CD8-positive, alpha-beta memory T cell (primary cell): ENCODE data around the gene TSPAN13. TPM values are rescaled to one million over a fixed set of nuclear protein-coding genes. Genes with fewer than 3 reads are reported as not detected.

ENCODE experiments used
- CTCF ChIA-PET: fragments of 350-600 bp; sonication (Branson Sonifier 250); formaldehyde crosslinking; loops from one replicate; lab custom pipeline; 2021; ENCODE audit warnings: antibody characterized with exemption; lab: Charles Lee
- POLR2A ChIA-PET: fragments of 350-600 bp; sonication (Branson Sonifier 250); formaldehyde crosslinking; loops from one replicate; lab custom pipeline; 2021; ENCODE audit warnings: antibody characterized with exemption; lab: Charles Lee
- DNase-seq, 5 donors: peaks; one replicate each; pipeline versions ENCODE4 v3.0.0 to v3.0.0-alpha.2; 2020 to 2022; ENCODE audit warnings: mixed read lengths in 1 of 5
- H3K27ac ChIP-seq: one replicate; pipeline ENCODE4 v1.7.0; 2013; ENCODE audit warnings: low read depth, mild to moderate bottlenecking, low read length, moderate library complexity
- H3K27me3 ChIP-seq: 2 replicates; pipeline ENCODE4 v1.7.0; 2013; ENCODE audit warnings: low read length, mild to moderate bottlenecking; ENCODE audit not compliant: insufficient read depth, poor library complexity, severe bottlenecking
- H3K36me3 ChIP-seq: 2 replicates; pipeline ENCODE4 v1.7.0; 2013; ENCODE audit warnings: mild to moderate bottlenecking, low read length, moderate library complexity; ENCODE audit not compliant: insufficient read depth
- H3K4me1 ChIP-seq: 2 replicates; pipeline ENCODE4 v1.7.0; 2013; ENCODE audit warnings: mild to moderate bottlenecking, low read length, moderate library complexity; ENCODE audit not compliant: insufficient read depth
- H3K4me3 ChIP-seq: 2 replicates; pipeline ENCODE4 v1.7.0; 2013; ENCODE audit warnings: mild to moderate bottlenecking, low read length
- H3K9me3 ChIP-seq: 2 replicates; pipeline ENCODE4 v1.7.0; 2013; ENCODE audit warnings: mild to moderate bottlenecking, low read length
- H3K27ac Mint-ChIP-seq, 8 donors: one replicate each; pipeline ENCODE4 v1.8.0; 2020 to 2021; ENCODE audit warnings: mixed read lengths in 8 of 8, mild to moderate bottlenecking in 6 of 8, inconsistent platforms in 3 of 8, moderate library complexity in 3 of 8
- H3K27me3 Mint-ChIP-seq, 2 donors: one replicate each; pipeline ENCODE4 v1.8.0; 2020 to 2021; ENCODE audit warnings: mixed read lengths in 2 of 2, mild to moderate bottlenecking in 1 of 2, moderate library complexity in 1 of 2
- H3K36me3 Mint-ChIP-seq, 3 donors: one replicate each; pipeline ENCODE4 v1.8.0; 2020 to 2021; ENCODE audit warnings: mixed read lengths in 3 of 3, inconsistent platforms in 1 of 3, mild to moderate bottlenecking in 1 of 3
- H3K4me1 Mint-ChIP-seq, 3 donors: one replicate each; pipeline ENCODE4 v1.8.0; 2020 to 2021; ENCODE audit warnings: mixed read lengths in 3 of 3, inconsistent platforms in 1 of 3, mild to moderate bottlenecking in 1 of 3
- H3K4me3 Mint-ChIP-seq, 7 donors: one replicate each; pipeline ENCODE4 v1.8.0; 2020 to 2021; ENCODE audit warnings: mixed read lengths in 7 of 7, mild to moderate bottlenecking in 6 of 7, moderate library complexity in 4 of 7, inconsistent platforms in 2 of 7
- H3K9me3 Mint-ChIP-seq, 5 donors: one replicate each; pipeline ENCODE4 v1.8.0; 2020 to 2022; ENCODE audit warnings: mixed read lengths in 5 of 5, mild to moderate bottlenecking in 3 of 5, moderate library complexity in 2 of 5, inconsistent platforms in 1 of 5
- polyA plus RNA-seq: library from polyadenylated mRNA; unstranded; fragments of 300-500 nt; fragmentation: Illumina TruSeq; gene quantifications from one replicate; pipeline ENCODE4 v1.2.3, GENCODE V29; 2021
- total RNA-seq, 2 experiments: library from RNA; stranded (reverse); gene quantifications; one replicate each; pipeline ENCODE4 v1.2.3, GENCODE V29; 2021

The TSPAN13 gene
- total and polyA plus RNA-seq, 3 experiments from 2014 or later: 0.66 to 0.97 TPM; not detected in 1

DNA sequence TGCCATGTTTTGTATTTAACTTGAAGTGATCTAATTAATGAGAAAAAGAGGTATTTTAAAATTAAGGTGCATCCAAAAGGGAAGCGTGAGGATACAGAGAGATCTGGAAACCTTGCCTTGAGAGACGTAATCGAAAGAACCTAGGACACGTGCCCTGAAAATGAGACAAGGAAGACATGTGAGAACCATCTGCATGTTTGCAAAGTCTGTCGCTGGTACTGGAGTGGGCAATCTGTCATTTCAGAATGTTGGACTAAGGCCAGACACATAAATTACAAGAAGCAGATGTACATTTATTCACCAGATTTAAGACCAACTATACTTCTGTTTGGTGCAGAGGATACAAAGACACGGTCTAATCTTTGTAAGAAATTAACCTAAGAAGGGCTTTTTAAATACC is 42.1 kb downstream of the TSPAN13 start:
- no peaks in the 10 kb centered on the region for H3K4me1 Mint-ChIP-seq
- no peak overlapping the region for H3K4me3 Mint-ChIP-seq
- peaks cover 4 to 25% of the 10 kb centered on the region in 2 donors for H3K27me3 Mint-ChIP-seq
- no peaks in the 10 kb centered on the region for H3K36me3 Mint-ChIP-seq
- H3K27ac Mint-ChIP-seq: no peak overlapping the region
- POLR2A ChIA-PET: no interaction called here
- no peak overlapping the region for H3K4me3 ChIP-seq
- DNase-seq: no peak
- H3K9me3 ChIP-seq: no peaks in the 10 kb centered on the region
- H3K27me3 ChIP-seq: no peaks in the 10 kb centered on the region
- H3K4me1 ChIP-seq: no peaks in the 10 kb centered on the region
- CTCF ChIA-PET: no interaction called here
- H3K27ac ChIP-seq: no peak overlapping the region
- H3K36me3 ChIP-seq: no peaks in the 10 kb centered on the region
- H3K9me3 Mint-ChIP-seq: no peaks in the 10 kb centered on the region

DNA sequence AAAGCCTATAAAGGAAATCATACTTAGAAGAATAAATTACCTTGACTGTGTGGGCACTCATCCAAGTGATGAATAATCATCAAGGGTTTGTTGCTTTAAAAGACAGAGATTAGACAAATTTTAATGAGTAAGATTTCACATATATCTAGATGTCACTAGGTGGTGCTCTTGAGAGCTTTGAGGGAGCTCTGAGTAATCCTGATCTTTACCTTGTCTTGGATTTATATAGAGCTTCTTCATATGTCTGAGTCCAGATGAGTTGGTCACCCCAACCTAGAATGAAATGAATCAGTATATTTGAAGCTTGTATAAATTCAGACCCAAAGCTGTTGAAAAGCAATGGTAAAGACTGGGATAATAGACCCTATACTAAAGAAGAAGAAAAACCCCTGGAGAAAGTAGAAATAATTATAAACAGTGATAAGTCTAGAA is 47.6 kb downstream of the TSPAN13 start:
- Histone ChIP-seq H3K36me3 (no peaks in the 10 kb centered on the region), H3K4me1 (no peaks in the 10 kb centered on the region), H3K27ac (no peak overlapping the region), H3K4me3 (no peak overlapping the region), H3K9me3 (no peaks in the 10 kb centered on the region), H3K27me3 (no peaks in the 10 kb centered on the region)
- no peaks in the 10 kb centered on the region for H3K36me3 Mint-ChIP-seq
- H3K4me1 Mint-ChIP-seq: no peaks in the 10 kb centered on the region
- no peak for DNase-seq
- no peak overlapping the region for H3K27ac Mint-ChIP-seq
- H3K4me3 Mint-ChIP-seq: no peak overlapping the region
- H3K9me3 Mint-ChIP-seq: no peaks in the 10 kb centered on the region
- ChIA-PET CTCF (no interaction called here), POLR2A (no interaction called here)
- H3K27me3 Mint-ChIP-seq: peaks cover 0 to 5% of the 10 kb centered on the region in 2 donors

DNA sequence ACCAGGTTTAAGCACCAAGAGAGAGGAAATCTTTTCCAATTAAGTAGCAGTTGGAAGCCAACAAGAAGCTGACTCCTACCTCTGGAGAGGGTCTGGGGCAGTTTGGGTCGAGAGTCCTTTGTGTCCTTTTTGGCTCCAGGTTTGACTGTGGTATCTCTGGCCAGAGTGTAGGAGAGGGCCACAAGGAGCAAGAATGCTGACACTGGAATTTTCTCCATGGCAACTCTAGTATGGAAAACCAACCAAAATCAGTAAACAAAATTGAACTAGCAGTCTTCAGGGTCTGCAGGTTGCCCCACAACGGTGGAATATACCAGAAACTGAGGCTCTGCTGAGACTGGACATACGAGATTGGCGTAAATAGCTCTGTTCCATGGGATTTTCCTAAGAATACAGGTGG is 48.0 kb downstream of the TSPAN13 start:
- H3K4me1 Mint-ChIP-seq: no peaks in the 10 kb centered on the region
- H3K27ac Mint-ChIP-seq: no peak overlapping the region
- no peak overlapping the region for H3K4me3 Mint-ChIP-seq
- H3K9me3 Mint-ChIP-seq: no peaks in the 10 kb centered on the region
- H3K9me3 ChIP-seq: no peaks in the 10 kb centered on the region
- ChIA-PET POLR2A (no interaction called here), CTCF (no interaction called here)
- H3K36me3 Mint-ChIP-seq: no peaks in the 10 kb centered on the region
- H3K27me3 Mint-ChIP-seq: peaks cover 0 to 2% of the 10 kb centered on the region in 2 donors
- no peak for DNase-seq
- H3K4me1 ChIP-seq: no peaks in the 10 kb centered on the region
- H3K36me3 ChIP-seq: no peaks in the 10 kb centered on the region
- H3K27me3 ChIP-seq: no peaks in the 10 kb centered on the region
- H3K4me3 ChIP-seq: no peak overlapping the region
- no peak overlapping the region for H3K27ac ChIP-seq

DNA sequence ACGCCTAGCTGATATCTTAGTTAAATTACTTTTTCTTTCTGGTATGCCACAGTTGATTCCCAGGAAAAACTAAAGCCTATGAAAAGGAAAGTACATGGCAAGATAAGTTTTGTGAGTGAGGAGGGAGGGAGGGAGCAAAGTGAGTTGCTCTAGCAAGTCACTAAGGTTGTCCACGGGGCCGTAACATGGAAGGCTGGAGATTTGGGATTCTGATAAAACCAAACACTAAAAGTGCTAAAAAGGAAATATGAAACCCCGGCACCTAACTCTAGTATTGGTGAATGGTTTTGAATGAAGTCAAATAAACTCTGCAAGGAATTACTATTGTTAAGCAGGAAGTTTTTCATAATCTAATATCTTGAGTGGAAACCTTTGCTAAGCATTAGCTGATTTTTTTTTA is 49.6 kb downstream of the TSPAN13 start:
- Mint-ChIP-seq H3K27ac (no peak overlapping the region), H3K9me3 (no peaks in the 10 kb centered on the region), H3K27me3 (peaks cover 2 to 11% of the 10 kb centered on the region in 2 donors), H3K4me1 (no peaks in the 10 kb centered on the region), H3K4me3 (no peak overlapping the region), H3K36me3 (no peaks in the 10 kb centered on the region)
- POLR2A ChIA-PET: no interaction called here
- no peaks in the 10 kb centered on the region for H3K4me1 ChIP-seq
- no peak overlapping the region for H3K27ac ChIP-seq
- H3K27me3 ChIP-seq: no peaks in the 10 kb centered on the region
- DNase-seq: no peak
- H3K4me3 ChIP-seq: no peak overlapping the region
- H3K36me3 ChIP-seq: no peaks in the 10 kb centered on the region
- CTCF ChIA-PET: no interaction called here
- no peaks in the 10 kb centered on the region for H3K9me3 ChIP-seq

DNA sequence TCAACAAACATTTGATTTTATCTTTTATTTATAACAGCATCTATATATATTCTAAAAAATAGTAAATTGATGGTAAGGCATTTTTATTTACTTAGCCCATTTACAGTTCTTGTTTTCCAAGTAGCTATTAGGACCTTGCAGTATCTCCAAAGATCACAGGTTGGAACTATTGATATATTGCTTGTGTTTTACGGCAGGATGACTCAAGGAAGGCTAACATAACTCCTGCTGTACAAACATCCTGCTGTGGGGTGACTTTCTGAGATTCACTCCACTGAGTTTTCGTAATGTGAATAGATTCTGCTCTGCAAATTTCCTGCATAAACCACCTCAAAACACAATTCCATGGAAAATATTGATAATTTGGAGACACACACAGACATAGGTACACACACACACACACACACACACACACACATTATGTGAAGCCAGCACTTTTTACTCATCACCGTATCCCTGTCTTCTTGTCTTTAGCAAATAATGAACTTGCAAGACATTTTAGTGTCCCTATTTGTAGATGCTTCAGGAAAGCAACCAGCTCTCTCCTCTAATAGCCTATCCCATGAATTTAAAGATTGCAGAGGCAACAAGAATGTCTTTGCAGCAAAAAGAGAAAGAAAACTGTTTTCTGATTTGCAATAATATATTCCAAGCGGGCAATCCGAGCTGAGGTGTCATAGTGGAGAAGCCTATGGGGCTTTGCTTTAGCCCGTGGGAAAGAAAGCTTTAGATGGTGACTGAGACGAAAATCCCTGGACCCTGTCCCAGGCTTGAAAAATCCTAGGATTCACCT is 50.5 kb downstream of the TSPAN13 start:
- no peak overlapping the region for H3K4me3 Mint-ChIP-seq
- H3K9me3 ChIP-seq: no peaks in the 10 kb centered on the region
- no peak overlapping the region for H3K27ac ChIP-seq
- H3K4me1 Mint-ChIP-seq: no peaks in the 10 kb centered on the region
- H3K27me3 ChIP-seq: no peaks in the 10 kb centered on the region
- no peaks in the 10 kb centered on the region for H3K36me3 ChIP-seq
- peaks cover 2 to 11% of the 10 kb centered on the region in 2 donors for H3K27me3 Mint-ChIP-seq
- ChIA-PET POLR2A (no interaction called here), CTCF (no interaction called here)
- H3K36me3 Mint-ChIP-seq: no peaks in the 10 kb centered on the region
- no peak overlapping the region for H3K4me3 ChIP-seq
- DNase-seq: no peak
- no peaks in the 10 kb centered on the region for H3K9me3 Mint-ChIP-seq
- H3K4me1 ChIP-seq: no peaks in the 10 kb centered on the region
- no peak overlapping the region for H3K27ac Mint-ChIP-seq

DNA sequence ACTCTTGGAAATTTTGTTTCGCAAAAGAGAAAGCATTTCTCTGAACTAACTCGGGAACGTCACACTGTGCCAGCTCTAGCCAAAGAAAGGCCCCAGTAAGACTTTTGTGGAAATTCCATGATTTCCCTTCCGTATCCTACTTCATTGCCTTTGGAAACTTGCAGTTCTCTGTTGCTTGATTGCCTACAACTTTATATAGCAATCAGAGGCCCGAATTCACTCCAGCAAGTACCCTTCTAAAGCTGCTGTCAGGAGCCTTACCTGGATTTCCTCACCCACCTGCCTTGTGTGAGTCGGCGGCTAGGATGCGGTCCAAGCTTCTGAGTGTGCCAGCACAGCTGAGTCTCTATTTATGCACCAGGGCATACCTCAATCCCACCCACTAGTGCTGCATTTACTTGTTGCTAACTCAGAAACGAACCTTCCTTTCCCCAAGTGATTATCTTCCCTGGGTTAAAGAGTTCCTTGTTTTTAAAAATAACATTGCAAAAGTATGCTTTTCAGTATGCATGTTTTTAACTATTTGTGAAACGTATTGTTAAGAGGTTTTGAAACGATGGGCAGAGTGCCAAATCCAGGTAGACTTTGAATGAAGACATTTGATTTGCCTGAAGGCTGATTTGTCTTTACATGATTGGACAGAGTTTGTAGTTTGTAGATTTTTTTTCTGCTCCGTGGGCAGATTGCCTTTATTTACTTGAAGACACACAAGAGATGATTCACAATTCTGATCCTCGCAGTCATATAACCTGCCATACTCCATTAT is 51.3 kb downstream of the TSPAN13 start, which contains the start of gene AGR2:
Gene AGR2 (minus strand): TSS at position 326 of the 766 bp plus-strand sequence. CDS start 3,203 bp downstream, outside the sequence.
- no peaks in the 10 kb centered on the region for H3K4me1 ChIP-seq
- H3K4me1 Mint-ChIP-seq: no peaks in the 10 kb centered on the region
- no peak for DNase-seq
- H3K4me3 ChIP-seq: no peak within 1 kb of the TSS
- H3K27ac Mint-ChIP-seq: no peak within 1 kb of the TSS
- H3K27me3 Mint-ChIP-seq: peaks cover 3 to 11% of the 10 kb centered on the region in 2 donors
- no peaks in the 10 kb centered on the region for H3K36me3 ChIP-seq
- H3K36me3 Mint-ChIP-seq: no peaks in the 10 kb centered on the region
- H3K9me3 Mint-ChIP-seq: no peaks in the 10 kb centered on the region
- H3K27ac ChIP-seq: no peak within 1 kb of the TSS
- H3K27me3 ChIP-seq: no peaks in the 10 kb centered on the region
- POLR2A ChIA-PET: no interaction called here
- no peak within 1 kb of the TSS for H3K4me3 Mint-ChIP-seq
- CTCF ChIA-PET: no interaction called here
- no peaks in the 10 kb centered on the region for H3K9me3 ChIP-seq

DNA sequence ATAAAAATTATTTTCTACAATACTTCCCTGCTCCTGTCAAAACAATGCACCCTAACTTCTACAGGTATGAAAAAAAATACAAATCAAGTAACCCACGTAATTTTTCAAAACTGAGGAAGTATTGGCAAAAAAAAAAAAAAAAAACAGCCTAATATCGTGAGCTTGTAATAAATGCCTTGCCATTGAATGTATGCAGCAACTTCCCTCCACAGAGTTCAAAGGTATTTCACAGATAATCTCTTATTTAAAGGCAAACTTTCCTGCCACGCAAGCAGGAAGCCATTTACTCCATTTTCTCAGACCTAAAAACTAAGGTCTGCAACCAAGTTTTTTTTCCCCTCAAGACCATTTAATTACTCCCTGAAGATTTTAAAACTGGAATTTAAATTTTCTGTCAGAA is 51.9 kb downstream of the TSPAN13 start:
- H3K9me3 ChIP-seq: no peaks in the 10 kb centered on the region
- ChIA-PET POLR2A (interaction anchor here (0.6 kb wide), 1 partner anchor 129 kb away, joined by 4 read pairs; no protein-coding TSS in a partner anchor), CTCF (no interaction called here)
- Mint-ChIP-seq H3K4me1 (no peaks in the 10 kb centered on the region), H3K4me3 (no peak overlapping the region), H3K27ac (no peak overlapping the region), H3K36me3 (no peaks in the 10 kb centered on the region), H3K9me3 (no peaks in the 10 kb centered on the region), H3K27me3 (peaks cover 3 to 11% of the 10 kb centered on the region in 2 donors)
- no peaks in the 10 kb centered on the region for H3K27me3 ChIP-seq
- H3K27ac ChIP-seq: no peak overlapping the region
- DNase-seq: no peak
- no peak overlapping the region for H3K4me3 ChIP-seq
- H3K4me1 ChIP-seq: no peaks in the 10 kb centered on the region
- no peaks in the 10 kb centered on the region for H3K36me3 ChIP-seq

DNA sequence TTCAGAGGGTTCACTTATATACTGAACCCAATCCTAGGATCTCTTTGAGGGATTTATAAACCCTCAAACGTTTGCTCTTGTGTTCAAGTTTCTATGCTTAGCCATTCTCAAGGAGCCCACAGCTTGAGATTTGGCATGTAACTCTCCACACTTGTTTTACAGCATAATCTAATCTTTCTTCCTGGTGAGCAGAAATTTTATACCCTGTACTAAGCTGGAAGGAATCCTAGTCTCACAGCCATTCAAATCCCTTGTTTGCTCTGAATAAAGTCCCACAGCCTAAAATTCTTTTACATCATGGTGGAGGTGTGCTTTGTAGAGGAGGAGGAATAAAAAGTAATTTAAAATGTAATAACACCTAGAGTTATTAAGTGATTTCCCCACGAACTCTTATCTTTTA is 56.6 kb downstream of the TSPAN13 start:
- Mint-ChIP-seq H3K27me3 (peaks cover 3 to 18% of the 10 kb centered on the region in 2 donors), H3K36me3 (no peaks in the 10 kb centered on the region), H3K4me3 (no peak overlapping the region), H3K4me1 (no peaks in the 10 kb centered on the region), H3K9me3 (no peaks in the 10 kb centered on the region), H3K27ac (no peak overlapping the region)
- Histone ChIP-seq H3K9me3 (no peaks in the 10 kb centered on the region), H3K27ac (no peak overlapping the region), H3K36me3 (no peaks in the 10 kb centered on the region), H3K27me3 (no peaks in the 10 kb centered on the region), H3K4me1 (no peaks in the 10 kb centered on the region), H3K4me3 (no peak overlapping the region)
- no peak for DNase-seq
- ChIA-PET CTCF (no interaction called here), POLR2A (no interaction called here)
